HepG2 (cell line): Measurements from ENCODE around the gene FABP2. TPM values are rescaled to one million over a fixed set of nuclear protein-coding genes. Genes with fewer than 3 reads are reported as not detected.
A peak's percentile ranks its signal among the peaks of the same experiment; 100 is the strongest.

Experiments
- ATF7 ChIP-seq, 2 experiments: fragments of 450-650 bp in 1 of 2; sonication (generic) in 1 of 2; formaldehyde crosslinking in 1 of 2; IDR thresholded peaks; 2 replicates each; pipeline versions ENCODE4 v1.4.0 to v1.6.1; 2016 to 2020; ENCODE audit warnings: antibody characterized with exemption in 1 of 2, mild to moderate bottlenecking in 1 of 2, missing genetic modification reagents in 1 of 2
- ELF4 ChIP-seq: sonication (generic); formaldehyde crosslinking; IDR thresholded peaks from 2 replicates; pipeline ENCODE4 v1.5.0; 2020; ENCODE audit warnings: missing genetic modification reagents, mild to moderate bottlenecking, moderate library complexity, borderline replicate concordance
- NFE2L1 ChIP-seq: sonication (generic); formaldehyde crosslinking; IDR thresholded peaks from 2 replicates; pipeline ENCODE4 v1.4.0; 2020; ENCODE audit warnings: missing genetic modification reagents, mild to moderate bottlenecking, borderline replicate concordance
- PATZ1 ChIP-seq: sonication (generic); formaldehyde crosslinking; IDR thresholded peaks from 2 replicates; pipeline ENCODE4 v1.4.0; 2020; ENCODE audit warnings: missing genetic modification reagents
- PPARG ChIP-seq: conservative IDR thresholded peaks from 2 replicates; pipeline ENCODE4 v1.6.1; 2016; ENCODE audit warnings: missing biosample characterization, missing genetic modification reagents
- RXRB ChIP-seq: IDR thresholded peaks from 2 replicates; pipeline ENCODE4 v1.6.1; 2016; ENCODE audit warnings: borderline replicate concordance, missing genetic modification reagents, missing compliant biosample characterization
- SIX4 ChIP-seq: sonication (generic); formaldehyde crosslinking; IDR thresholded peaks from 2 replicates; pipeline ENCODE4 v1.4.0; 2020; ENCODE audit warnings: missing genetic modification reagents
- SKI ChIP-seq: fragments of 450-650 bp; IDR thresholded peaks from one replicate; pipeline ENCODE4 v1.6.1; 2018; ENCODE audit warnings: mild to moderate bottlenecking; ENCODE audit not compliant: partially characterized antibody
- ZNF451 ChIP-seq: sonication (generic); formaldehyde crosslinking; IDR thresholded peaks from 2 replicates; pipeline ENCODE4 v1.5.0; 2020; ENCODE audit warnings: mild to moderate bottlenecking, missing genetic modification reagents
- ZNF713 ChIP-seq: sonication (generic); formaldehyde crosslinking; IDR thresholded peaks from 2 replicates; pipeline ENCODE4 v1.4.0; 2020; ENCODE audit warnings: mild to moderate bottlenecking, missing genetic modification reagents
- ZZZ3 ChIP-seq: sonication (generic); formaldehyde crosslinking; IDR thresholded peaks from 2 replicates; pipeline ENCODE4 v1.4.0; 2020; ENCODE audit warnings: missing genetic modification reagents, mild to moderate bottlenecking, borderline replicate concordance
- polyA plus RNA-seq, 8 experiments: library from polyadenylated mRNA; depleted of rRNA in 3 of 8; stranded (reverse) in 7 of 8; unstranded in 1 of 8; fragments of >200 nt; fragmentation: Illumina TruSeq in 4 of 8; extraction: Trizol in 4 of 8; gene quantifications; 2 replicates each; pipeline versions ENCODE4 v1.2.1 to v1.2.3, GENCODE V29; 2011 to 2016; ENCODE audit warnings: low read depth in 4 of 8, missing spikeins in 1 of 8, mixed read lengths in 1 of 8; ENCODE audit not compliant: insufficient read depth in 1 of 8
- total RNA-seq, 5 experiments: library from RNA; depleted of rRNA; stranded (reverse); fragments of >200 nt; fragmentation: Illumina TruSeq; extraction: Trizol; gene quantifications; 2 replicates each; pipeline ENCODE4 v1.2.3, GENCODE V29; 2016; ENCODE audit warnings: low read depth in 1 of 5
- TF ChIP-seq, protein P1 (sequence below): sonication (generic); formaldehyde crosslinking; IDR thresholded peaks from 2 replicates; pipeline ENCODE4 v1.4.0; 2020; ENCODE audit warnings: missing genetic modification reagents
- TF ChIP-seq, protein P2 (sequence below): sonication (generic); formaldehyde crosslinking; IDR thresholded peaks from 2 replicates; pipeline ENCODE4 v1.4.0; 2020; ENCODE audit warnings: mild to moderate bottlenecking, missing genetic modification reagents
- TF ChIP-seq, protein P3 (sequence below): sonication (generic); formaldehyde crosslinking; IDR thresholded peaks from 2 replicates; pipeline ENCODE4 v1.9.0; 2022; ENCODE audit warnings: low read depth, missing genetic modification reagents
- TF ChIP-seq, protein P4 (sequence below): sonication (generic); formaldehyde crosslinking; IDR thresholded peaks from 2 replicates; pipeline ENCODE4 v1.5.1; 2020; ENCODE audit warnings: missing genetic modification reagents, mild to moderate bottlenecking, borderline replicate concordance
- TF ChIP-seq, protein P5 (sequence below): IDR thresholded peaks from 2 replicates; pipeline ENCODE4 v1.6.1; 2016; ENCODE audit warnings: control low read depth

FABP2 gene
- total and polyA plus RNA-seq, 2 of the 13 experiments (the other 11 are each of a cell fraction or from before 2014, with no cell fraction given), result 0.78 to 1.2 TPM

DNA sequence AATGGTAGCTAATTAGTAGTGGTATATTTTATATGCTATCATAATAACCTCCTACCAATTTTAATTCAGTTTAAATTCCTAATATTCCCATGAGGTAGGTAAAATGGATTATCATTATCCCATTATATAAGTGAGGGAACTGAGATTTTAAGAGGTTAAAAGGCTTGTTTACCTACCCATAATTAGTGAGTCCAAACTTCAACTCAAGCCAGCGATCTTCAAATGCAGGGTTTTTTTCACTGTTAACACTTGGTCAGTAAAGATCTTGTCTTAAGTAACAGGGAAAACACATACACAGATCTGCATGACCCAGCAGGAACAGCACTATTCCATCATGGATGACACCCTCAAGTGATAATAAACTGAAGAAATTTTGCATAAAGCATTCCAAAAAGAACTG lies 31.3 kb downstream of the FABP2 start (continued):
- TF ChIP-seq ZNF451 (CRISPR knock-in tag) (no peak), ATF7 (IDR thresholded peaks at IDR 0.05) (no peak), ATF7 (CRISPR knock-in tag; IDR thresholded peaks at IDR 0.05) (no peak), ZZZ3 (CRISPR knock-in tag) (no peak), PPARG (peak; percentile 84), RXRB (CRISPR knock-in tag) (peak; percentile 47; the same call in 1 of the 2 replicates), SKI (no peak), ZNF713 (CRISPR knock-in tag) (no peak), SIX4 (CRISPR knock-in tag) (no peak), ELF4 (no peak), NFE2L1 (no peak), PATZ1 (CRISPR knock-in tag) (no peak)
- TF ChIP-seq, protein P1, sequence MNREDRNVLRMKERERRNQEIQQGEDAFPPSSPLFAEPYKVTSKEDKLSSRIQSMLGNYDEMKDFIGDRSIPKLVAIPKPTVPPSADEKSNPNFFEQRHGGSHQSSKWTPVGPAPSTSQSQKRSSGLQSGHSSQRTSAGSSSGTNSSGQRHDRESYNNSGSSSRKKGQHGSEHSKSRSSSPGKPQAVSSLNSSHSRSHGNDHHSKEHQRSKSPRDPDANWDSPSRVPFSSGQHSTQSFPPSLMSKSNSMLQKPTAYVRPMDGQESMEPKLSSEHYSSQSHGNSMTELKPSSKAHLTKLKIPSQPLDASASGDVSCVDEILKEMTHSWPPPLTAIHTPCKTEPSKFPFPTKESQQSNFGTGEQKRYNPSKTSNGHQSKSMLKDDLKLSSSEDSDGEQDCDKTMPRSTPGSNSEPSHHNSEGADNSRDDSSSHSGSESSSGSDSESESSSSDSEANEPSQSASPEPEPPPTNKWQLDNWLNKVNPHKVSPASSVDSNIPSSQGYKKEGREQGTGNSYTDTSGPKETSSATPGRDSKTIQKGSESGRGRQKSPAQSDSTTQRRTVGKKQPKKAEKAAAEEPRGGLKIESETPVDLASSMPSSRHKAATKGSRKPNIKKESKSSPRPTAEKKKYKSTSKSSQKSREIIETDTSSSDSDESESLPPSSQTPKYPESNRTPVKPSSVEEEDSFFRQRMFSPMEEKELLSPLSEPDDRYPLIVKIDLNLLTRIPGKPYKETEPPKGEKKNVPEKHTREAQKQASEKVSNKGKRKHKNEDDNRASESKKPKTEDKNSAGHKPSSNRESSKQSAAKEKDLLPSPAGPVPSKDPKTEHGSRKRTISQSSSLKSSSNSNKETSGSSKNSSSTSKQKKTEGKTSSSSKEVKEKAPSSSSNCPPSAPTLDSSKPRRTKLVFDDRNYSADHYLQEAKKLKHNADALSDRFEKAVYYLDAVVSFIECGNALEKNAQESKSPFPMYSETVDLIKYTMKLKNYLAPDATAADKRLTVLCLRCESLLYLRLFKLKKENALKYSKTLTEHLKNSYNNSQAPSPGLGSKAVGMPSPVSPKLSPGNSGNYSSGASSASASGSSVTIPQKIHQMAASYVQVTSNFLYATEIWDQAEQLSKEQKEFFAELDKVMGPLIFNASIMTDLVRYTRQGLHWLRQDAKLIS (CRISPR knock-in tag), result no peak
- TF ChIP-seq, protein P2, sequence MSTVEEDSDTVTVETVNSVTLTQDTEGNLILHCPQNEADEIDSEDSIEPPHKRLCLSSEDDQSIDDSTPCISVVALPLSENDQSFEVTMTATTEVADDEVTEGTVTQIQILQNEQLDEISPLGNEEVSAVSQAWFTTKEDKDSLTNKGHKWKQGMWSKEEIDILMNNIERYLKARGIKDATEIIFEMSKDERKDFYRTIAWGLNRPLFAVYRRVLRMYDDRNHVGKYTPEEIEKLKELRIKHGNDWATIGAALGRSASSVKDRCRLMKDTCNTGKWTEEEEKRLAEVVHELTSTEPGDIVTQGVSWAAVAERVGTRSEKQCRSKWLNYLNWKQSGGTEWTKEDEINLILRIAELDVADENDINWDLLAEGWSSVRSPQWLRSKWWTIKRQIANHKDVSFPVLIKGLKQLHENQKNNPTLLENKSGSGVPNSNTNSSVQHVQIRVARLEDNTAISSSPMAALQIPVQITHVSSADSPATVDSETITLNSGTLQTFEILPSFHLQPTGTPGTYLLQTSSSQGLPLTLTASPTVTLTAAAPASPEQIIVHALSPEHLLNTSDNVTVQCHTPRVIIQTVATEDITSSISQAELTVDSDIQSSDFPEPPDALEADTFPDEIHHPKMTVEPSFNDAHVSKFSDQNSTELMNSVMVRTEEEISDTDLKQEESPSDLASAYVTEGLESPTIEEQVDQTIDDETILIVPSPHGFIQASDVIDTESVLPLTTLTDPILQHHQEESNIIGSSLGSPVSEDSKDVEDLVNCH (CRISPR knock-in tag), result no peak
- TF ChIP-seq, protein P3, sequence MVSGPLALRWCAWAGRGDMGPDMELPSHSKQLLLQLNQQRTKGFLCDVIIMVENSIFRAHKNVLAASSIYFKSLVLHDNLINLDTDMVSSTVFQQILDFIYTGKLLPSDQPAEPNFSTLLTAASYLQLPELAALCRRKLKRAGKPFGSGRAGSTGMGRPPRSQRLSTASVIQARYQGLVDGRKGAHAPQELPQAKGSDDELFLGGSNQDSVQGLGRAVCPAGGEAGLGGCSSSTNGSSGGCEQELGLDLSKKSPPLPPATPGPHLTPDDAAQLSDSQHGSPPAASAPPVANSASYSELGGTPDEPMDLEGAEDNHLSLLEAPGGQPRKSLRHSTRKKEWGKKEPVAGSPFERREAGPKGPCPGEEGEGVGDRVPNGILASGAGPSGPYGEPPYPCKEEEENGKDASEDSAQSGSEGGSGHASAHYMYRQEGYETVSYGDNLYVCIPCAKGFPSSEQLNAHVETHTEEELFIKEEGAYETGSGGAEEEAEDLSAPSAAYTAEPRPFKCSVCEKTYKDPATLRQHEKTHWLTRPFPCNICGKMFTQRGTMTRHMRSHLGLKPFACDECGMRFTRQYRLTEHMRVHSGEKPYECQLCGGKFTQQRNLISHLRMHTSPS (CRISPR knock-in tag), result no peak
- TF ChIP-seq, protein P4, sequence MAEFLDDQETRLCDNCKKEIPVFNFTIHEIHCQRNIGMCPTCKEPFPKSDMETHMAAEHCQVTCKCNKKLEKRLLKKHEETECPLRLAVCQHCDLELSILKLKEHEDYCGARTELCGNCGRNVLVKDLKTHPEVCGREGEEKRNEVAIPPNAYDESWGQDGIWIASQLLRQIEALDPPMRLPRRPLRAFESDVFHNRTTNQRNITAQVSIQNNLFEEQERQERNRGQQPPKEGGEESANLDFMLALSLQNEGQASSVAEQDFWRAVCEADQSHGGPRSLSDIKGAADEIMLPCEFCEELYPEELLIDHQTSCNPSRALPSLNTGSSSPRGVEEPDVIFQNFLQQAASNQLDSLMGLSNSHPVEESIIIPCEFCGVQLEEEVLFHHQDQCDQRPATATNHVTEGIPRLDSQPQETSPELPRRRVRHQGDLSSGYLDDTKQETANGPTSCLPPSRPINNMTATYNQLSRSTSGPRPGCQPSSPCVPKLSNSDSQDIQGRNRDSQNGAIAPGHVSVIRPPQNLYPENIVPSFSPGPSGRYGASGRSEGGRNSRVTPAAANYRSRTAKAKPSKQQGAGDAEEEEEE (CRISPR knock-in tag), result no peak
- TF ChIP-seq, protein P5, sequence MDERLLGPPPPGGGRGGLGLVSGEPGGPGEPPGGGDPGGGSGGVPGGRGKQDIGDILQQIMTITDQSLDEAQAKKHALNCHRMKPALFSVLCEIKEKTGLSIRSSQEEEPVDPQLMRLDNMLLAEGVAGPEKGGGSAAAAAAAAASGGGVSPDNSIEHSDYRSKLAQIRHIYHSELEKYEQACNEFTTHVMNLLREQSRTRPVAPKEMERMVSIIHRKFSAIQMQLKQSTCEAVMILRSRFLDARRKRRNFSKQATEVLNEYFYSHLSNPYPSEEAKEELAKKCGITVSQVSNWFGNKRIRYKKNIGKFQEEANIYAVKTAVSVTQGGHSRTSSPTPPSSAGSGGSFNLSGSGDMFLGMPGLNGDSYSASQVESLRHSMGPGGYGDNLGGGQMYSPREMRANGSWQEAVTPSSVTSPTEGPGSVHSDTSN (CRISPR knock-in tag), result no peak
